ENCODE data around the gene FRS2.

FRS2 gene

GRCh38 chr12:69608114-69608513 is 137.9 kb downstream of the FRS2 start:
- H3K27me3 ChIP-seq, result no peaks in the 10 kb centered on the region
- H3K4me1 ChIP-seq, result no peaks in the 10 kb centered on the region
- no peak overlapping the region for H3K9ac ChIP-seq
- no peak overlapping the region for H3K4me3 ChIP-seq
- no peak overlapping the region for H3K4me2 ChIP-seq
- TF ChIP-seq Cebpa-rat (IDR thresholded peaks at IDR 0.05), result no peak
- peaks cover 5% of the 10 kb centered on the region for H3K36me3 ChIP-seq
- H4K20me1 ChIP-seq, result no peaks in the 10 kb centered on the region
- H3K27ac ChIP-seq, result no peak overlapping the region
- H3K9me3 ChIP-seq, result no peaks in the 10 kb centered on the region

GRCh38 chr12:69610126-69610525 is 139.9 kb downstream of the FRS2 start:
- Histone ChIP-seq H3K27me3 (no peaks in the 10 kb centered on the region), H3K27ac (no peak overlapping the region), H3K9me3 (no peaks in the 10 kb centered on the region), H3K4me3 (no peak overlapping the region), H3K9ac (no peak overlapping the region), H4K20me1 (no peaks in the 10 kb centered on the region), H3K4me2 (no peak overlapping the region), H3K4me1 (no peaks in the 10 kb centered on the region), H3K36me3 (no peaks in the 10 kb centered on the region)
- no peak for TF ChIP-seq Cebpa-rat (IDR thresholded peaks at IDR 0.05)

- Histone ChIP-seq H4K20me1 (no peaks in the 10 kb centered on the region), H3K4me3 (no peak within 1 kb of the TSS), H3K36me3 (no peaks in the 10 kb centered on the region), H3K9me3 (no peaks in the 10 kb centered on the region), H3K27ac (no peak within 1 kb of the TSS), H3K27me3 (no peaks in the 10 kb centered on the region), H3K9ac (no peak within 1 kb of the TSS), H3K4me2 (no peak within 1 kb of the TSS), H3K4me1 (no peaks in the 10 kb centered on the region)
- TF ChIP-seq Cebpa-rat (IDR thresholded peaks at IDR 0.05), result no peak
Measured at GRCh38 chr12:69610729-69611128, 140.5 kb downstream of the FRS2 start, which contains the start of gene LRRC10. Gene LRRC10, minus strand, starts transcription at chr12:69610907. Its CDS starts 69 bp downstream, at chr12:69610838.

GRCh38 chr12:69613351-69613750 is 143.2 kb downstream of the FRS2 start:
- Histone ChIP-seq H3K9me3 (no peaks in the 10 kb centered on the region), H3K36me3 (no peaks in the 10 kb centered on the region), H3K4me1 (0 out of 2 replicates have a peak, but pooled peaks cover 5% of the 10 kb centered on the region), H3K27ac (no peak overlapping the region), H3K4me3 (no peak overlapping the region), H3K9ac (no peak overlapping the region), H3K27me3 (no peaks in the 10 kb centered on the region), H3K4me2 (no peak overlapping the region), H4K20me1 (no peaks in the 10 kb centered on the region)
- TF ChIP-seq Cebpa-rat (IDR thresholded peaks at IDR 0.05), result no peak

- no peak overlapping the region for H3K9ac ChIP-seq
- H3K27ac ChIP-seq, result no peak overlapping the region
- 0 out of 2 replicates have a peak, but pooled peaks cover 5% of the 10 kb centered on the region for H3K4me1 ChIP-seq
- TF ChIP-seq Cebpa-rat (IDR thresholded peaks at IDR 0.05), result no peak
- H3K4me3 ChIP-seq, result no peak overlapping the region
- H3K4me2 ChIP-seq, result no peak overlapping the region
- H3K36me3 ChIP-seq, result no peaks in the 10 kb centered on the region
- no peaks in the 10 kb centered on the region for H3K27me3 ChIP-seq
- H3K9me3 ChIP-seq, result no peaks in the 10 kb centered on the region
- H4K20me1 ChIP-seq, result no peaks in the 10 kb centered on the region
Measured at GRCh38 chr12:69616025-69616424, 145.8 kb downstream of the FRS2 start.

GRCh38 chr12:69619050-69619449 is 148.9 kb downstream of the FRS2 start:
- Histone ChIP-seq H3K4me2 (no peak overlapping the region), H3K27me3 (no peaks in the 10 kb centered on the region), H3K36me3 (no peaks in the 10 kb centered on the region), H4K20me1 (no peaks in the 10 kb centered on the region), H3K9me3 (no peaks in the 10 kb centered on the region), H3K27ac (no peak overlapping the region), H3K4me3 (no peak overlapping the region), H3K4me1 (0 out of 2 replicates have a peak, but pooled peaks cover 5% of the 10 kb centered on the region), H3K9ac (no peak overlapping the region)
- TF ChIP-seq Cebpa-rat (IDR thresholded peaks at IDR 0.05), result no peak

- Histone ChIP-seq H4K20me1 (no peaks in the 10 kb centered on the region), H3K9me3 (no peaks in the 10 kb centered on the region), H3K4me1 (0 out of 2 replicates have a peak, but pooled peaks cover 5% of the 10 kb centered on the region), H3K9ac (no peak overlapping the region), H3K27ac (no peak overlapping the region), H3K4me2 (no peak overlapping the region), H3K36me3 (no peaks in the 10 kb centered on the region), H3K27me3 (no peaks in the 10 kb centered on the region), H3K4me3 (no peak overlapping the region)
- no peak for TF ChIP-seq Cebpa-rat (IDR thresholded peaks at IDR 0.05)
Measured at GRCh38 chr12:69620077-69620476, 149.9 kb downstream of the FRS2 start.

- H3K27ac ChIP-seq, result no peak overlapping the region
- H3K4me1 ChIP-seq, result 0 out of 2 replicates have a peak, but pooled peaks cover 3% of the 10 kb centered on the region
- H3K4me3 ChIP-seq, result no peak overlapping the region
- no peak overlapping the region for H3K4me2 ChIP-seq
- H4K20me1 ChIP-seq, result no peaks in the 10 kb centered on the region
- H3K27me3 ChIP-seq, result no peaks in the 10 kb centered on the region
- TF ChIP-seq Cebpa-rat (IDR thresholded peaks at IDR 0.05), result no peak
- H3K36me3 ChIP-seq, result no peaks in the 10 kb centered on the region
- H3K9ac ChIP-seq, result no peak overlapping the region
- no peaks in the 10 kb centered on the region for H3K9me3 ChIP-seq
Measured at GRCh38 chr12:69620921-69621320, 150.7 kb downstream of the FRS2 start.

- no peaks in the 10 kb centered on the region for H4K20me1 ChIP-seq
- no peak overlapping the region for H3K4me3 ChIP-seq
- no peak overlapping the region for H3K27ac ChIP-seq
- H3K4me2 ChIP-seq, result no peak overlapping the region
- H3K9me3 ChIP-seq, result no peaks in the 10 kb centered on the region
- no peaks in the 10 kb centered on the region for H3K36me3 ChIP-seq
- H3K9ac ChIP-seq, result no peak overlapping the region
- no peak for TF ChIP-seq Cebpa-rat (IDR thresholded peaks at IDR 0.05)
- no peaks in the 10 kb centered on the region for H3K4me1 ChIP-seq
- H3K27me3 ChIP-seq, result no peaks in the 10 kb centered on the region
Measured at GRCh38 chr12:69621551-69621950, 151.4 kb downstream of the FRS2 start.

- Histone ChIP-seq H3K27ac (no peak overlapping the region), H3K4me3 (no peak overlapping the region), H4K20me1 (no peaks in the 10 kb centered on the region), H3K4me2 (no peak overlapping the region), H3K9me3 (no peaks in the 10 kb centered on the region), H3K4me1 (no peaks in the 10 kb centered on the region), H3K36me3 (no peaks in the 10 kb centered on the region), H3K27me3 (no peaks in the 10 kb centered on the region), H3K9ac (no peak overlapping the region)
- no peak for TF ChIP-seq Cebpa-rat (IDR thresholded peaks at IDR 0.05)
Measured at GRCh38 chr12:69623970-69624369, 153.8 kb downstream of the FRS2 start.

- H3K4me1 ChIP-seq, result no peaks in the 10 kb centered on the region
- TF ChIP-seq Cebpa-rat (IDR thresholded peaks at IDR 0.05), result no peak
- H4K20me1 ChIP-seq, result no peaks in the 10 kb centered on the region
- no peak overlapping the region for H3K27ac ChIP-seq
- H3K4me2 ChIP-seq, result no peak overlapping the region
- peaks cover under 1% of the 10 kb centered on the region; the same call in 1 of the 2 replicates for H3K9me3 ChIP-seq
- H3K9ac ChIP-seq, result no peak overlapping the region
- no peak overlapping the region for H3K4me3 ChIP-seq
- no peaks in the 10 kb centered on the region for H3K36me3 ChIP-seq
- H3K27me3 ChIP-seq, result no peaks in the 10 kb centered on the region
Measured at GRCh38 chr12:69627501-69627900, 157.3 kb downstream of the FRS2 start.

All from BLaER1 (cell line).